Measurements from ENCODE around the gene RASGRP3.

DNA sequence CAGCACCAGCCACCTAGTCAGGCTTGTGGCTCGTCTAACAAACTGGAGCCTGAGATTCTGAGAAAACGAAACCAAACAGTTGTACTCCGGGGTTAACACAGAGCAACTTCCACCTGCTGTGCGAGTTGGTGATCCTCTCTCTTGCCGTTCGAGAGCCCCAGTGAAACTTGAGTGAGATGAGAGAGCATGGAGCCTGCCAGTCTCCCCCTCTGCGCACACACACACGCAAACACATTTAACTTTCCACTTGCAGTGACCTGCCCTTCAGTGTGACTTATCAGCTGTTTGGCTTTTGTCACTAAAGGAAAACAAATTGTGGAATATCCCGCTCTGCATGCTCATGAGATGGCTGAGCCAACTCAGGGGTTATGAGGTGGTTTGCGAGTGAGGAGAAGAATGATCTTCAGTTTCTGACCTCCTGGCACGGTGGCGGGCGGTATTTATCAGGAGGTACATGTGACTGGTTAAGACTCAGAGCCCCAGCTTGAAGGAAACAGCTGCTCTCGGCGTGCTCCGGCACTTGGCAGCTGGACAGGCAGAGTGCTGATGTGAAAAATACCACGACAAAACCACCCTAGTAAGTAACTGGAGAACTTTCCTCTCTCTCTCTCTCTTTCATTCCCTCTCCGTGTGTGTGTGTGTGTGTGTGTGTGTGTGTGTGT is at the start of gene RASGRP3:
- no peak for TF ChIP-seq POLR2A (IDR thresholded peaks at IDR 0.05)
- TF ChIP-seq, protein P1, sequence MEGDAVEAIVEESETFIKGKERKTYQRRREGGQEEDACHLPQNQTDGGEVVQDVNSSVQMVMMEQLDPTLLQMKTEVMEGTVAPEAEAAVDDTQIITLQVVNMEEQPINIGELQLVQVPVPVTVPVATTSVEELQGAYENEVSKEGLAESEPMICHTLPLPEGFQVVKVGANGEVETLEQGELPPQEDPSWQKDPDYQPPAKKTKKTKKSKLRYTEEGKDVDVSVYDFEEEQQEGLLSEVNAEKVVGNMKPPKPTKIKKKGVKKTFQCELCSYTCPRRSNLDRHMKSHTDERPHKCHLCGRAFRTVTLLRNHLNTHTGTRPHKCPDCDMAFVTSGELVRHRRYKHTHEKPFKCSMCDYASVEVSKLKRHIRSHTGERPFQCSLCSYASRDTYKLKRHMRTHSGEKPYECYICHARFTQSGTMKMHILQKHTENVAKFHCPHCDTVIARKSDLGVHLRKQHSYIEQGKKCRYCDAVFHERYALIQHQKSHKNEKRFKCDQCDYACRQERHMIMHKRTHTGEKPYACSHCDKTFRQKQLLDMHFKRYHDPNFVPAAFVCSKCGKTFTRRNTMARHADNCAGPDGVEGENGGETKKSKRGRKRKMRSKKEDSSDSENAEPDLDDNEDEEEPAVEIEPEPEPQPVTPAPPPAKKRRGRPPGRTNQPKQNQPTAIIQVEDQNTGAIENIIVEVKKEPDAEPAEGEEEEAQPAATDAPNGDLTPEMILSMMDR (IDR thresholded peaks at IDR 0.05) = no peak

Data from uterus (tissue), 2 donors.